ENCODE data around the gene TACO1.

The TACO1 gene

GRCh38 chr17:63600569-63601438 lies at the start of gene TACO1:
TACO1 (plus strand) TSS chr17:63600895; CDS start chr17:63601084, 189 bp downstream.
- DNase-seq (ENCODE audit: low read depth in 3 of 3) = peak; percentile 63 to 70 (median 66)

GRCh38 chr17:63552211-63552610 lies 48.5 kb upstream of the TACO1 start:
- DNase-seq (ENCODE audit: low read depth in 3 of 3) = no peak

DNA sequence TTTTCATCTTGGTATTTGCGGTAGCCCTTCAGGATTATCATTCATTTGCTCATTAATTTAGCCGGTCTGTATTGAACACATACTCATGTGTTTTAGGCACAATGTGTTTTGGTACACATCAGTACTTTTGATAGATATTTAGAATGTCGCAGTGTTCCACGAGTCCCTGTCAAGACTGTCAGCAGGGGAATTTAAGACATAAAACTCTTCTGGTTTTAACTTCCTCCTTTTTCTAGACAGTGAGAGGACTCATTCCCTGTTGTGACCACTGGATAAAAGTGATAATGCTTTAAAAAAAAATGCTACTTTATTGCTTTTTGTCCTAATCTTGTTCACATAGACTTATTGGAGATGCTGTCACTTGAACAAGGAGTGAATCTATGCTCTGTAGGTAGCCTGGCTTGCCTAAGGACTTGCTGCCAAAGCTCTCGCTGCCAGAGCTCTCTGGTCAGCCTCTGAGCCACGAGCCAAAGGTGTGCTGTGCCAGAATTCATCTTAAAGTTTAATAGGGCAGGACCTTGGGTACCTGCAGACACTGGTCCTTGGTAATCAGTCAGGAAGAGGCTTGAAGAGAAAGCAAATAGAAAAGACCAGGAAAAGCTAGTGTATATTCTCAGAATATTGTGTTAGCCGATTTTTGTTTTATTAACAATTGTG lies 45.1 kb upstream of the TACO1 start:
- DNase-seq (ENCODE audit: low read depth in 3 of 3) = no peak

DNA sequence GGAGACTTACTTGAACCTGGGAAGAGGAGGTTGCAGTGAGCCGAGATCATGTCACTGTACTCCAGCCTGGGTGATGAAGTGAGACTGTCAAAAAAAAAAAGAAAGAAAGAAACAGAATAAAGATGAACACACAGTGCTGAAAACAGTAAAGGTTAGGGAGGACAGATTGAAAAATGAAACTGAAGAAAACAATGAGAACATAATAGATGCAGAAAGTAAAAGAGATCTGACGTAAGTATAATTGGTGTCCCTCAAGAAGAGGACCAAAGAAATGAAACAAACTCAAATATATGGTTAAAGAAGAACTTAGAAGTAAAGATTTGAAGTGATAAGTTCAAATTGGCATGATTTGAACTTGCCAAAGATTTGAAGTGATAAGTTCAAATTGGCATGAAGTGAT lies 43.3 kb upstream of the TACO1 start:
- no peak for DNase-seq (ENCODE audit: low read depth in 3 of 3)

- no peak for DNase-seq (ENCODE audit: low read depth in 3 of 3)
Observed at GRCh38 chr17:63558441-63558840, 42.3 kb upstream of the TACO1 start.

DNA sequence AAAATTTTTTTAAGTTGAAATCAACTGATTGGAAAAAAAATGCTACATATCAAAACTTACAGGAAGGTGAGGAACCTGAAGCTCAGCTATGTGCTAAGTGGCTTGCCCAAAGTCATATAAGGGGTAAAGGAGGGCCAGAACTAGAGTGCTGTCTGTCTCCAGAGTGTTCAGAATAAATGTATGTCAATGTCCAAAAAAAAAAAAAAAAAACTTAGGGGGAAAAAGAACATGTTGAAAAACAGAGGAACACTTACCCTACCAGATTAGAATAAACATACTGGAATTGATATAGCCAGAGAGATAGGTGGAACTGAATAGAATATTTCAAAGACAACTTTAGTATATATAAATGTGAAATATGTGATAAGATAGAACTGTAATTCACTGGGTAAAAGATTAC lies 38.9 kb upstream of the TACO1 start:
- DNase-seq (ENCODE audit: low read depth in 3 of 3) = no peak

DNA sequence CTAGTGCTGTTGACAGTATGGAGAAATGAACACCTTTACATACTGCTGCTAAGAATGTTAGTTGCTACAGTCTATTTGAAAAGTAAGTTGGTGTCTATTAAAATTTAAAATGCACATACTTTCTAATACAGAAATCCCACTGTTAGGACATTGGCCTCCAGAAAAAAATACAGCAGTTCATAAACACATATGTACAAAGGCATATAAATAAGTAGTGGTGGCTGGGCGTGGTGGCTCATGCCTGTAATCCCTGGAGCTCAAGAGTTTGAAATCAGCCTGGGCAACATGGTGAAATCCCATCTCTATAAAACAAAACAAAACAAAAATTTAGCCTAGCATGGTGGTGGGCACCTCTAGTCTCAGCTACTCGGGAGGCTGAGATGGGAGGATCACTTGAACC lies 37.4 kb upstream of the TACO1 start:
- no peak for DNase-seq (ENCODE audit: low read depth in 3 of 3)

DNA sequence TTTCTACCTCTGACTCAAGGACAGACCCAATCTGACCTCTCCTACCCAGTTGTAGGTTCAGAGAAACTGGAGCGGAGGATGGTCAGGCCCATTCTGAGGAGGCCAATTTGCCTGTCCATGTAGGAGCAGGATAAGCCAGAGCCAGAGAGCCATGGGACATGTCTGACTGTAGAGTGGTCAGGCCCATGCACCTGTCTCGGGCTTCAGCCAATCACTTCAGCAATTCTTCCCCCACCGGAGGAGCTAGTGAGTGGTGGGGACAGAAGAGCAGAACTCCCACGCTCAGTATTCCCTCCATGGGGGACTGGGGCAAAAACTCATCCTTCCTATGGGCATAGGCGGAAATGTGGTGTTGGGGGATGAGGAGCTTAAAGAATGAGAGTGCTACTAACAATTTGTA lies 36.1 kb upstream of the TACO1 start:
- DNase-seq (ENCODE audit: low read depth in 3 of 3) = no peak

- no peak for DNase-seq (ENCODE audit: low read depth in 3 of 3)
Observed at GRCh38 chr17:63567229-63567628, 33.5 kb upstream of the TACO1 start.

GRCh38 chr17:63568563-63568962 lies 32.1 kb upstream of the TACO1 start:
- DNase-seq (ENCODE audit: low read depth in 3 of 3) = no peak

DNA sequence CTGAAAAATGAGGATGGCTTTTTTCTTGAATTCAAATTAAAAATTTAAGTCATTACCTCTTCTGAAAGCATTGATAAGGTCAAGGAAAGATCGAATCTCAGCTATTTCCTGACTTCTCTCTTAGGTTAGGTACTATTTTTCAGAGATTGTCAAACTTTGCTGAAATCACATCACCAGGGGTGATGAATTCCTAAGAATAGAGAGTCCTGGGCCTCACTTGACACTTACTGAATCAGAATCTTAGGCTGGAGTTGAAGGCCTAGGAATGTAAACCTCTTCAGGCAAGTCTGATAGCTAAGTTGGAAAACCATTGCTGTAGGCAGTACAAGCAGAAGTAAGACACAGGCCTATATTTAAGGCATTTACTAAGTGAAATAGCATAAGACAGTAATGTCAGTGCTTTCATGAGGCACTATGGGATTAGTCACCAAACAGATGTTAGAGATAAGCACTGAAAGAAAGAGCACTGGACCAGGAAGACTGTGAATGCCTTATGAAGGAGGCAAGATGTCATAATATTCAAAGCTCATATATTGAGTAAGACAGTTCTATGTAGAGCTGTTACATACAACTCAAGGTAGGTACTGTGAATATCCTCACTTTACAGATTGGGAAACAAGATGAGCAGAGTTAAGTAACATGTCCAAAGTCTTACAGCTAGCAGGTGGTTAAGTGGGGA lies 28.9 kb upstream of the TACO1 start:
- DNase-seq (ENCODE audit: low read depth in 3 of 3) = no peak

GRCh38 chr17:63573634-63574033 lies 27.1 kb upstream of the TACO1 start:
- no peak for DNase-seq (ENCODE audit: low read depth in 3 of 3)

GRCh38 chr17:63578027-63578768 lies 22.5 kb upstream of the TACO1 start:
- DNase-seq (ENCODE audit: low read depth in 3 of 3) = no peak

DNA sequence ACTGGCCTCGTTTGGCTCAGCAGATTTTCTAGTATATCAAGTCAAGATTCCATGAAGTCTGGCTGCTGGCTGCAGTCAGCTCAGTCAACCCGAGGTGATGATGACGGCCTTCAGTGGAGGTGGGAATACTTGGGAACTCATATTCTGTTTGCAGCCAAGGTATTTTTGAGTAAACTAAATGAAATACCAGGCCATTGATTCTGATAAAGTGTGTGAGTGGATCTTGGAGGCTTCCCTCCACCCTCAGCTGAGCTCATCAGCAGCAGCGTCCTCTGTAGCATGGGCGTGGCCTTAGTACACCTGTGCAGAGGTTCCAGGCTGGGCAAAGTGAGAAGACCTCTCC lies 22.0 kb upstream of the TACO1 start:
- DNase-seq (ENCODE audit: low read depth in 3 of 3) = no peak

GRCh38 chr17:63579633-63580032 lies 21.1 kb upstream of the TACO1 start:
- DNase-seq (ENCODE audit: low read depth in 3 of 3) = no peak

DNA sequence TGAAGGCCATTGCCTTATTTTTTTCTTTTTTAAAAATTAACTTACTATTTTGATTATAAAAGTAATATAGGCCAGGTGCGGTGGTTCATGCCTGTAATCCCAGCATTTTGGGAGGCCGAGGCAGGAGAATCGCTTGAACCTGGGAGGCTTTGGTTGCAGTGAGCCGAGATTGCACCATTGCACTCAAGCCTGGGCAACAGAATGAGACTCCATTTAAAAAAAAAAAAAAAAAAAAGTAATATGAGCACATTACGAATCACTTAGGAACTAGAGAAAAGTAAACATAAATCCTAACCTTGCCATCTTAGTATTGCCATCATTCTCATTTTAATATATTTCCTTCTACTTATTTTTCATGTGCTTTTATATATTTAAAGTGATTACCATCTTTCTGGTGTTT lies 12.9 kb upstream of the TACO1 start:
- DNase-seq (ENCODE audit: low read depth in 3 of 3) = no peak

- no peak for DNase-seq (ENCODE audit: low read depth in 3 of 3)
Observed at GRCh38 chr17:63588797-63589196, 11.9 kb upstream of the TACO1 start.

DNA sequence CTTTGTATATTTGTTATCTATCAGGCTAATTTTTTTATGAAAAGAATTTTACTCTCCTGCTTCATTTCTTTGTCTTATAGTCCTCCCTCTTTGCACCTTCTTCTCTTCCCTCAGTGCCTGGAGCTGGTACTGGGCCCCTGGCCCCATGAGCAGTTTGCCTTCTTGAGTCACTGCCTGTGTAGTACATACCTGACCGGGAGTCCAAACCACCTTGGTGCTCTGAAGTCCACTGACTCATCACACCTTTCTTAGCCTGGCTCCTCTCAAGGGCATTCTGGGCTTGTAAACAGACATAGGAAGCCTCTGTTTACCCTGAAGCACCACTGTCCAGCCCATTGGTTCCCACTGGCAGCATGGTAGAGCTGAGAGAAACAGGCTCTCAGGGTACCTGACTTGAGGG lies 11.0 kb upstream of the TACO1 start:
- DNase-seq (ENCODE audit: low read depth in 3 of 3) = no peak

GRCh38 chr17:63592797-63593196 lies 7.9 kb upstream of the TACO1 start:
- no peak for DNase-seq (ENCODE audit: low read depth in 3 of 3)

GRCh38 chr17:63595132-63595531 lies 5.6 kb upstream of the TACO1 start:
- DNase-seq (ENCODE audit: low read depth in 3 of 3) = no peak

- DNase-seq (ENCODE audit: low read depth in 3 of 3) = no peak
Observed at GRCh38 chr17:63596856-63597586, 3.7 kb upstream of the TACO1 start.

All from stimulated activated CD4-positive, alpha-beta T cell treated with anti-CD3 and anti-CD28 coated beads, TNF-alpha, amount 100 ng/mL, for 48 hours (primary cell).